Endothelial cell of umbilical vein (primary cell): ENCODE results near the gene TULP1. TPM values are rescaled to one million over a fixed set of nuclear protein-coding genes. Genes with fewer than 3 reads are reported as not detected.

Source experiments
- BruUV-seq: library from RNA; stranded (reverse); fragments of 400-500 nt; replicated peaks from 2 replicates; lab custom pipeline; 2021; lab: Mats Ljungman, UMichigan
- CTCF ChIA-PET: fragments of 300-600, 350-600 bp; sonication (Branson Sonifier 250); formaldehyde crosslinking; loops from one replicate; lab custom pipeline; 2021; ENCODE audit warnings: antibody characterized with exemption, inconsistent platforms; lab: Charles Lee
- POLR2A ChIA-PET: fragments of 300-600, 350-600 bp; sonication (Branson Sonifier 250); formaldehyde crosslinking; loops from one replicate; lab custom pipeline; 2021; ENCODE audit warnings: antibody characterized with exemption, inconsistent platforms; lab: Charles Lee
- DNase-seq: peaks from one replicate; pipeline ENCODE4 v3.0.0-alpha.2; 2011; ENCODE audit warnings: low read depth, low spot score
- FAIRE-seq: peaks from 2 replicates; lab custom pipeline; 2011; peaks lifted over from hg19 to GRCh38; lab: Jason Lieb, UNC
- H2AFZ ChIP-seq: 2 replicates; pipeline ENCODE4 v1.6.0; 2012; ENCODE audit warnings: low read depth, low read length, control low read depth, inconsistent platforms
- H3K27ac ChIP-seq: 2 replicates; pipeline ENCODE4 v1.5.1; 2011; ENCODE audit warnings: low read depth, mild to moderate bottlenecking, control low read depth, low read length, moderate library complexity; ENCODE audit not compliant: insufficient read depth
- H3K27me3 ChIP-seq, 2 experiments: 2 replicates each; pipeline versions ENCODE4 v1.6.0 to v1.6.1; 2011; ENCODE audit warnings: low read length in 2 of 2, mixed read lengths in 1 of 2; ENCODE audit not compliant: control insufficient read depth in 2 of 2, insufficient read depth in 2 of 2
- H3K36me3 ChIP-seq, 2 experiments: 2 replicates in 1 of 2; 3 replicates in 1 of 2; pipeline ENCODE4 v1.5.1; 2011; ENCODE audit warnings: low read length in 2 of 2, mild to moderate bottlenecking in 1 of 2, moderate library complexity in 1 of 2; ENCODE audit not compliant: control insufficient read depth in 2 of 2, insufficient read depth in 2 of 2; ENCODE audit errors: extremely low read depth in 1 of 2
- H3K4me1 ChIP-seq: 3 replicates; pipeline ENCODE4 v1.5.1; 2011; ENCODE audit warnings: mild to moderate bottlenecking, low read length; ENCODE audit not compliant: control insufficient read depth, insufficient read depth; ENCODE audit errors: extremely low read depth
- H3K4me2 ChIP-seq: 2 replicates; pipeline ENCODE4 v1.6.1; 2011; ENCODE audit warnings: low read length, control low read depth, mixed read lengths; ENCODE audit not compliant: insufficient read depth
- H3K4me3 ChIP-seq, 3 experiments: fragments of 200-600 bp in 1 of 3; sonication (generic), shearing (Covaris generic) in 1 of 3; replicated peaks in 1 of 3; 2 replicates each; pipeline ENCODE4 v1.5.1; 2011 to 2016; ENCODE audit warnings: control low read depth in 3 of 3, low read length in 3 of 3, mild to moderate bottlenecking in 2 of 3, inconsistent platforms in 1 of 3, low read depth in 1 of 3, moderate library complexity in 1 of 3; ENCODE audit not compliant: insufficient read depth in 1 of 3
- H3K79me2 ChIP-seq: 2 replicates; pipeline ENCODE4 v1.6.0; 2012; ENCODE audit warnings: low read length, inconsistent platforms; ENCODE audit not compliant: control insufficient read depth, insufficient read depth
- H3K9ac ChIP-seq: replicated peaks from 2 replicates; pipeline ENCODE3; 2011; ENCODE audit warnings: low read length, control low read depth; ENCODE audit not compliant: insufficient read depth; ENCODE audit errors: extremely low read depth
- H3K9me1 ChIP-seq: replicated peaks from 3 replicates; pipeline ENCODE4 v1.6.0; 2011; ENCODE audit warnings: mild to moderate bottlenecking, low read length; ENCODE audit not compliant: control insufficient read depth, insufficient read depth; ENCODE audit errors: extremely low read depth
- H3K9me3 ChIP-seq: replicated peaks from 2 replicates; pipeline ENCODE4 v1.5.1; 2012; ENCODE audit warnings: low read length, inconsistent platforms; ENCODE audit not compliant: control insufficient read depth, insufficient read depth
- H4K20me1 ChIP-seq: replicated peaks from 2 replicates; pipeline ENCODE3; 2011; ENCODE audit warnings: mild to moderate bottlenecking, low read length; ENCODE audit not compliant: control insufficient read depth, insufficient read depth; ENCODE audit errors: extremely low read depth
- CTCF ChIP-seq, 2 donors: IDR thresholded peaks; 1 replicate in 1 of 2; 2 replicates in 1 of 2; pipeline ENCODE4 v1.5.1; 2011; ENCODE audit warnings: low read length in 2 of 2, mild to moderate bottlenecking in 2 of 2, moderate library complexity in 2 of 2, control low read depth in 1 of 2, inconsistent platforms in 1 of 2, low read depth in 1 of 2; ENCODE audit not compliant: insufficient read depth in 1 of 2; ENCODE audit errors: extremely low read depth in 1 of 2
- EZH2 ChIP-seq: IDR thresholded peaks from 2 replicates; pipeline ENCODE4 v1.6.1; 2012; ENCODE audit warnings: borderline replicate concordance, low read depth, mild to moderate bottlenecking, moderate library complexity, low read length, inconsistent platforms; ENCODE audit not compliant: severe bottlenecking
- GATA2 ChIP-seq: IDR thresholded peaks from 2 replicates; pipeline ENCODE4 v1.7.0; 2011; ENCODE audit warnings: low read depth, mild to moderate bottlenecking, moderate library complexity, mixed read lengths, low read length; ENCODE audit not compliant: insufficient read length, insufficient read depth
- JUN ChIP-seq: IDR thresholded peaks from 2 replicates; pipeline ENCODE4 v1.6.1; 2011; ENCODE audit warnings: borderline replicate concordance, low read depth; ENCODE audit not compliant: insufficient read length, insufficient read depth
- MAX ChIP-seq: IDR thresholded peaks from 2 replicates; pipeline ENCODE4 v1.6.1; 2011; ENCODE audit not compliant: insufficient read depth, insufficient read length
- MYC ChIP-seq: IDR thresholded peaks from one replicate; pipeline ENCODE4 v1.6.1; 2011; ENCODE audit warnings: mild to moderate bottlenecking, low read depth, low read length
- POLR2A ChIP-seq: IDR thresholded peaks from 2 replicates; pipeline ENCODE4 v1.6.1; 2012; ENCODE audit warnings: low read depth, mild to moderate bottlenecking, control low read depth, low read length
- POLR2AphosphoS5 ChIP-seq: IDR thresholded peaks from 2 replicates; pipeline ENCODE4 v1.6.1; 2012; ENCODE audit warnings: low read depth, mild to moderate bottlenecking, control low read depth, low read length, moderate library complexity; ENCODE audit not compliant: insufficient read depth
- dilution Hi-C: fragments of 300-500 bp; cut with MboI; formaldehyde crosslinking; loops from one replicate; pipeline ENCODE4 v1.15.0; 2019; ENCODE audit warnings: low sequenced_read_pairs; ENCODE audit not compliant: extremely low pct_ligation_motif_present
- intact Hi-C: fragments of 100-400 bp; cut with micrococcal nuclease; formaldehyde crosslinking; loops from one replicate; pipeline ENCODE4 v1.10.0; 2022
- polyA plus RNA-seq, 4 experiments: library from polyadenylated mRNA; depleted of rRNA in 3 of 4; stranded (reverse) in 3 of 4; unstranded in 1 of 4; fragments of >200 nt; gene quantifications; 2 replicates each; pipeline versions ENCODE4 v1.2.1 to v1.2.3, GENCODE V29; 2011 to 2012; ENCODE audit warnings: missing spikeins in 1 of 4
- total RNA-seq: library from RNA; stranded (reverse); gene quantifications from 2 replicates; pipeline ENCODE4 v1.2.3, GENCODE V29; 2021

TULP1 gene
- total and polyA plus RNA-seq, 2 donors (not counting 3 experiments of a cell fraction or from before 2014, with no cell fraction given) = not detected

GRCh38 chr6:35562060-35562459 is 49.4 kb upstream of the TULP1 start:
- ChIA-PET POLR2A (no interaction called here), CTCF (interaction anchor here (0.8 to 3.8 kb wide), 4 partner anchors 10 to 175 kb away, joined by 3 to 14 read pairs (median 8); partner anchors contain the start of gene ARMC12)
- no peak for TF ChIP-seq JUN
- no peak for TF ChIP-seq GATA2
- H2AFZ ChIP-seq = no peak overlapping the region
- no peaks in the 10 kb centered on the region for H3K79me2 ChIP-seq
- no peaks in the 10 kb centered on the region for H3K9me3 ChIP-seq
- no peak overlapping the region for H3K4me3 ChIP-seq
- no peaks in the 10 kb centered on the region for H3K9me1 ChIP-seq
- H3K27ac ChIP-seq = no peak overlapping the region
- no peak overlapping the region for H3K4me2 ChIP-seq
- dilution Hi-C loops (no loop called here), intact Hi-C loops (no loop called here)
- FAIRE-seq (no peak), DNase-seq (no peak)
- BruUV-seq = no TSS peak
- no peaks in the 10 kb centered on the region for H3K36me3 ChIP-seq
- H3K9ac ChIP-seq = no peak overlapping the region
- peaks cover 20 to 28% of the 10 kb centered on the region in 2 experiments for H3K27me3 ChIP-seq
- no peaks in the 10 kb centered on the region for H3K4me1 ChIP-seq
- no peaks in the 10 kb centered on the region for H4K20me1 ChIP-seq

DNA sequence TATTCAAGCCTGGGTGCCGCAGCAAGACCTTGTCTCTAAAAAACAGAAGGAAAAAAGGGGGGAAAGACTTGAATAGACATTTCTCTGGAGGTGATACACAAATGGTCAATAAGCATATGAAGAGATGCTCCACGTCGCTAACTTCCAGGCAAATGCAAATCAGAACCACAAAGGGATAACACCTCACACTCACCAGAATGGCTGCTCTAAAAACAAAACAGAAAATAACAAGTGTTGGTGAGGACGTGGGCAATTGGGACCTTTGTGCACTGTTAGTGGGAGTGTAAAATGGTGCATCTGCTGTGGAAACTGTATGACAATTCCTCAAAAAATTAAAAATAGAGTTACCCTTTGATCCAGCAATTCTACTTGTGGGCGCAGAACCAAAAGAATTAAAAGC is 48.4 kb upstream of the TULP1 start:
- ChIA-PET CTCF (interaction anchor here (0.9 to 1.8 kb wide), 2 partner anchors 9 to 176 kb away, joined by 4 to 11 read pairs; partner anchors contain the start of gene ARMC12), POLR2A (no interaction called here)
- H3K36me3 ChIP-seq = no peaks in the 10 kb centered on the region
- no peak for TF ChIP-seq POLR2AphosphoS5
- no peak for TF ChIP-seq POLR2A
- no peak for TF ChIP-seq EZH2
- no peak for TF ChIP-seq CTCF (IDR thresholded peaks at IDR 0.05; ENCODE audit: extremely low read depth in 1 of 2, insufficient read depth in 1 of 2, low read depth in 1 of 2, low read length in 2 of 2)
- TF ChIP-seq MAX = no peak
- TF ChIP-seq MYC = no peak
- TF ChIP-seq JUN = no peak
- H3K27ac ChIP-seq = no peak overlapping the region
- no peaks in the 10 kb centered on the region for H3K4me1 ChIP-seq
- peaks cover 16 to 28% of the 10 kb centered on the region in 2 experiments for H3K27me3 ChIP-seq
- no peak overlapping the region for H3K9ac ChIP-seq
- H3K9me1 ChIP-seq = no peaks in the 10 kb centered on the region
- H3K9me3 ChIP-seq = no peaks in the 10 kb centered on the region
- no TSS peak for BruUV-seq
- FAIRE-seq = no peak
- H3K79me2 ChIP-seq = no peaks in the 10 kb centered on the region
- no peak overlapping the region for H3K4me2 ChIP-seq
- no peaks in the 10 kb centered on the region for H4K20me1 ChIP-seq
- no peak for DNase-seq
- no peak overlapping the region for H3K4me3 ChIP-seq
- H2AFZ ChIP-seq = no peak overlapping the region
- intact Hi-C loops = no loop called here
- dilution Hi-C loops = no loop called here
